ENCODE data around the gene RPS27.

DNA sequence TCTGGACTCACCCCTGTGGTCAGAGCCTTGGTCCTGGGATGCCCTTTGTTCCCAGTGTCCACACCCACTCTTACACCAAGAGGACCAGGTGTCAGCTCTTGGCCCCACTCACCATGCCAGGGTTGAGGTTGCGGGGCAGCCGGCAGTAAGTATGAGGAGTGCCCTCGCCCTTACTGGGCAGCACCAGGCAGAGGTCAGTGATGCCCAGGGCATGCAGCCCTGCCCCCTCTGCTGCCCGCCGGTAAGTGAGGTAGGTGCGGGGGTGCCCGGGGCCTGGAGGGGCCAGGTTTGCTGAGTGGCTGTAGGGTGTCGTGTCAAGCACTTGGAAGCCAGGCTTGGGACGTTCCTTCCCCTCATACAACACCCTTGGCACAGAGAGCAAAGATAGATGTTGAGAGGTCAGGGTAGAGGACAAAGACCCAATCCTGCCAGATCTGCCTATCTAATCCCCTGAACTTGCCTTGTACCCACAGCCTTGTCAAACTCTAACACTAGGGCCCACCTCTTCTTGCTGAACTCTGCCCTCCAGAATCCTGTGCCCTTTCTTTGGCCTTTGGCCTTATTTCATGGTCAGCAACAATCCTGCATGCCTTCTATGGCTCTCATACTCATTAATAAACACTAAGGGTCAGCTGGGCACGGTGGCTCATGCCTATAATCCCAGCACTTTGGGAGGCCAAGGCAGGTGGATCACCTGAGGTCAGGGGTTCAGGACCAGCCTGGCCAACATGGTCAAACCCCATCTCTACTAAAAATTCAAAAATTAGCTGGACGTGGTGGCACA lies 47.6 kb upstream of the RPS27 start:
- TF ChIP-seq, protein P1, sequence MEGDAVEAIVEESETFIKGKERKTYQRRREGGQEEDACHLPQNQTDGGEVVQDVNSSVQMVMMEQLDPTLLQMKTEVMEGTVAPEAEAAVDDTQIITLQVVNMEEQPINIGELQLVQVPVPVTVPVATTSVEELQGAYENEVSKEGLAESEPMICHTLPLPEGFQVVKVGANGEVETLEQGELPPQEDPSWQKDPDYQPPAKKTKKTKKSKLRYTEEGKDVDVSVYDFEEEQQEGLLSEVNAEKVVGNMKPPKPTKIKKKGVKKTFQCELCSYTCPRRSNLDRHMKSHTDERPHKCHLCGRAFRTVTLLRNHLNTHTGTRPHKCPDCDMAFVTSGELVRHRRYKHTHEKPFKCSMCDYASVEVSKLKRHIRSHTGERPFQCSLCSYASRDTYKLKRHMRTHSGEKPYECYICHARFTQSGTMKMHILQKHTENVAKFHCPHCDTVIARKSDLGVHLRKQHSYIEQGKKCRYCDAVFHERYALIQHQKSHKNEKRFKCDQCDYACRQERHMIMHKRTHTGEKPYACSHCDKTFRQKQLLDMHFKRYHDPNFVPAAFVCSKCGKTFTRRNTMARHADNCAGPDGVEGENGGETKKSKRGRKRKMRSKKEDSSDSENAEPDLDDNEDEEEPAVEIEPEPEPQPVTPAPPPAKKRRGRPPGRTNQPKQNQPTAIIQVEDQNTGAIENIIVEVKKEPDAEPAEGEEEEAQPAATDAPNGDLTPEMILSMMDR (conservative IDR thresholded peaks at IDR 0.05 in 1 of 2, IDR thresholded peaks at IDR 0.05 in 1 of 2; ENCODE audit: extremely low read depth in 1 of 2, insufficient read depth in 1 of 2, low read depth in 1 of 2, low read length in 2 of 2), result no peak
- no peak for TF ChIP-seq EZH2 (IDR thresholded peaks at IDR 0.05; ENCODE audit: borderline replicate concordance, low read length)

All from mammary epithelial cell (primary cell).